HG02642 (cell line): ENCODE results near the gene GTF2F2.
"Not testable (repeated sequence)": the region's sequence is repeated elsewhere in the genome, so short reads cannot be mapped to it uniquely, and the experiment has no call there.

Experiments used
- ATAC-seq: cut with Tn5 transposase; IDR thresholded peaks from one replicate; pipeline ENCODE4 v1.9.1; 2021; ENCODE audit warnings: mild to moderate bottlenecking; ENCODE audit not compliant: unreplicated experiment, poor library complexity

The GTF2F2 gene

GRCh38 chr13:45242070-45242469 lies 121.8 kb downstream of the GTF2F2 start:
- no peak for ATAC-seq

GRCh38 chr13:45242524-45242923 lies 122.2 kb downstream of the GTF2F2 start:
- ATAC-seq = no peak

GRCh38 chr13:45243077-45243476 lies 122.8 kb downstream of the GTF2F2 start:
- no peak for ATAC-seq

DNA sequence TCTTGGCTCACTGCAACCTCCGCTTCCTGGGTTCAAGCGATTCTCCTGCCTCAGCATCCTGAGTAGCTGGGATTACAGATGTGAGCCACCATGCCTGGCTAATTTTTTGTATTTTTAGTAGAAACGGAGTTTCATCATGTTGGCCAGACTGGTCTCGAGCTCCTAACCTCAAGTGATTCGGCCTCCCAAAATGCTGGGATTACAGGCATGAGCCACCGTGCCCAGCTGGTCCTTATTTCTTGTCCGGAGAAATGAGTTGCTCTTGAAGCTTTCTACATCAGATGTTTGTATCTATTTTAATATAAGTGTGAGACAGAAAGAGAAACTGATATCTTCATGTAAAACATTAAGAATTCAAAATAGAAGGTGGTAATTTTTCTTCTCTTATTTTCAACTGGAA lies 124.4 kb downstream of the GTF2F2 start:
- ATAC-seq = not testable (repeated sequence)

- ATAC-seq = no peak
Observed at GRCh38 chr13:45249662-45250061, 129.4 kb downstream of the GTF2F2 start.

- ATAC-seq = no peak
Observed at GRCh38 chr13:45254396-45254795, 134.1 kb downstream of the GTF2F2 start.

DNA sequence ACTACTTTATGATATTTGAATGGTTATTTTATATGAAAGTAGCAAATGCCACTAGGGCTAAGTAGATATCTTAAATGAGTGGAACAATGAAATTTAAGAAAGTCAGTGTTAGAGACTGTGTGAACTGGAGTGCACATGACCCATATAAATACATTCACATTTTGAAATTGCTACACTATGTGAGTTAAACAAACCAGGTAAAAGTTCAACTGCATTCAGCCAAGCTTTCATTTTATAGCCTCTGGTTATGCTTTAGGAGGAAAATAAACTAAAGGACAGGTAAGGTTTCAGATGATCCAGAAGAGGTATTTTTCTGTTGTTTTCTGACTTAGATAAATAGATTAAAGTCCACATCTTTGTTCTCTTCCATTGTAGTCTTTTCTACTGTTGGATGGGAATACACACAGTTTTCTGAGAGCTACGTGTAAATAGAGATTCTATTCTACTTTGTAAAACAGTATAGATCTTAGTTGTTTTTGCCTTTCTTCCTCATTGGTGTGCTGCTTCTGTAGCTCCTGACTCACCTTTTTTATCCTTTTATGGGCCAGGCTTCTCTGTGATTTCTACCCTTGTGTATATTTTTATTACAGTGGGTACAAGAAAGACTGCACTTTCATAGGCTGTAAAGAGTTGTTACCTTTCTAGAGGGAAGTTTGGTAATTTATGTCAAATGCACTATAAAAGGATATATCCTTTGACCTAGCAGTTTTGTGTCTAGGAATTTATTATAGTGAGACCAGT lies 135.1 kb downstream of the GTF2F2 start:
- no peak for ATAC-seq

- no peak for ATAC-seq
Observed at GRCh38 chr13:45256254-45256653, 135.9 kb downstream of the GTF2F2 start.

DNA sequence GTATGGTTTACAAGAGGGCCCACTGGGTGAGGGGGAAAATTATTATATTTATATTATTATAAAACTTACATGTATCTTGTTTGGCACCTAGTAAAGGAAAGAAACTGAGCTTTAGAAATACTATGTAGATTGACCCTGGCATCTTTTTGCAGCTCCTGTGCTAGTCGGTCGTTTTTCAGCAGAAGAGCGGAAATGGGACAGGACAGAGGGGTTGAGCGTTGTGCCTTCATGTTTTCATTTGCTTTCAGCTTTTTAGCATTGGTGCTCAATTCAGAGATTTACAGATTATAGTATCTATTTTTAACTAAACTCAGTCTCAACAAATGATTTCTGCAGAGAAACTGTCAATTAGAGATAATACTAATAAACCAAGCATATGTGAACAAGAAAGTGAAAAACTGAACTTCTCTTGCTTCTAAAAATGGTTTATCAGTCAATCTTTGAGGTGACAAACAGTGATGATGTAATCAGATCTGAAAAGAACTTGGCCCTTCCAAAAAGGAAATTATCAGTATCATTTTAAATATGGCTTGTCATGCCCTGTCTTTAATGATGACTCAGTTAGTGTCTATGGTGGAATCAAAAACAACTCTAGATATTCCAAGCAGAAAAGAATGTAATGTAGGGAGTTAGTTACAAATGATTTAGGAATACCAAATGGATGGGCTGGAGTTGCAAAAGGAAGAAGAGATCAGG lies 137.5 kb downstream of the GTF2F2 start:
- no peak for ATAC-seq

DNA sequence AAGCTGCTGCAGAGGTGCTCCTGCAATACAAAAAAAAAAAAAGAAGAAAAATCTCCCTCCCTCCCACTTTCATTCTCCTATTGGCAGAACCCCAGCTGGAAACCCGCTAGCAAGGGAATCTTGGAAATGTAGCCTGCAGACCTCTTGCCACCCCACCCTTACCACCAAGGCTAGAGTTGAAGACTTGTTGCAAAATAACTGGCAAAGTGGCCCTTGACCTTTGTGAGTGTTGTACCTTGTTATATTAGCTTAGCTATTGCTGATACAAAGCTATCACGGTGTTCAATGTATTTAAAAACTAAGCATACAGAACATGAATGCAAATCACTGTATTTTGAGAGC lies 138.0 kb downstream of the GTF2F2 start:
- ATAC-seq = no peak

DNA sequence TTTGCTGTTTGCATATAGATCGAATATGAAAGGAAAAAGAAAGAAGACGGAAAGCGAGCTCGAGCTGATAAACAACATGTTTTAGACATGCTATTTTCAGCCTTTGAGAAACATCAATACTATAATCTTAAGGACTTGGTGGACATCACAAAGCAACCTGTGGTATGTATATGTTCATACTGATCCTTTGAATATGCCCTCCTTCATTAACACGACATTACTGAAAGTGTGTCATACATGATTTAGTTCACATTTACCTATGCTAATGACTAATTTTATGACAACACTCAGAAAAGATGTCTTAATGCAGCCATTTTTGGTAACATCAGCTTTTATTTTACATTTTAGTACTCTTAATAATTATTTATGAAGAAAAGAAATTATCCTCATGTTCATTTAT lies 146.9 kb downstream of the GTF2F2 start:
- ATAC-seq = no peak

GRCh38 chr13:45269204-45269603 lies 148.9 kb downstream of the GTF2F2 start:
- no peak for ATAC-seq

DNA sequence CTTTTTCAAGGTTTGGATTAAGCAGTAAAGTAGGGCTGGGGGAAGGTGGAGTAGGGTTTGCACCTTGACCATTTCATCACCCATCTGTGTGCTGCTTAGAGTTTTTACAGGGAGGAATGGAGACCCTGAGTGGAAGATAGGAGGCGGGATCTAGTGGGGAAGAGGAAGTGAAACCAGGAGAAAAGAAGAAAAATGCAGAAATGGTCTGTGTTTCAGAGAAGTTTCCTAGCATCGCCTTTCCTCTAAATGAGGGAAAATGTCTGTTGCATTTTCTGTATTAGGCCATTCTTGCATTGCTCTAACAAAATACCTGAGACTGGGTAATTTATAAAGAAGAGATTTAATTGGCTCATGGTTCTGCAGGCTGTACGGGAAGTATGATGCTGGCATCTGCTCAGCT lies 156.6 kb downstream of the GTF2F2 start:
- ATAC-seq = no peak

GRCh38 chr13:45278096-45278645 lies 157.9 kb downstream of the GTF2F2 start:
- no peak for ATAC-seq

GRCh38 chr13:45280011-45280410 lies 159.7 kb downstream of the GTF2F2 start:
- no peak for ATAC-seq

DNA sequence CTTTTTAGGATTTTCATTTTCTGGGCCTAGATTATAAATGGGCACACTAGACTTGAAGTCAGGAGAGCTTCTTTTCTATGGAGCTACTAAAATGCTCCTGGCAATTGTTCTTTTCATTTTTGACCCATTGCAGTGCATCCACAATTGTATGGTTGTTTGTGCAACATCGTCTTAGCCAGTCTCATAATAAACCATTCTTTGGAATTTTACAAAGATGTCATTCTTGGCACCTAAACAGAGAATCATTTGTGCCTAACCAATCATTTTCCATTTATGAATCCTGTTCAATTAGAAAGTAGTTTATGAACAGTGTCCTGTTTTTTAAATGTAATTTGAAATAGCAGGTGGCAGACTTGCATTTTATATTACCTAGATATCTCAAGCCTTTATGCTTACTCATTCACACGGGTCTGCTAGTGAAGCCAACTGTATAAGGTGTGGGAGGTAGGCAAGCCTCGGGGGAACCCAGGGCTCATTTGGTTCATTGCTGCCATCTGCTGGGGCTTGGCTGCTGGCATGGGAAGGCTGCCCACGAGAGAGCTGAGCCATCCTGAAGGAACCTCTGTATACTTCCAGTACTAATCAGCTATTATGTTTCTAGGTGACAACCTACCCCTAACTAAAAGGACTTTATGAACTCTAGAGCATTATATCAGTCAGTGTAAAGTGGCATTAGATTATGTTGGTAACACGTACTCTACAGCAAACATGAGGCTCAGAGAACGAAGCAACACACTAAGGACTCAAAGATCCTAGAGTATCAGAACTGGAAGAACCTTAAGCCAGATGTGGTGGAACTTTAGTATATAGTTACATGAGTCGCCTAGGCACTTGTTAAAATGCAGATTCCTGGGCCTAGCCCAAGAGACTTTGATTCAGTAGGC lies 160.7 kb downstream of the GTF2F2 start:
- ATAC-seq = peak; percentile 74

DNA sequence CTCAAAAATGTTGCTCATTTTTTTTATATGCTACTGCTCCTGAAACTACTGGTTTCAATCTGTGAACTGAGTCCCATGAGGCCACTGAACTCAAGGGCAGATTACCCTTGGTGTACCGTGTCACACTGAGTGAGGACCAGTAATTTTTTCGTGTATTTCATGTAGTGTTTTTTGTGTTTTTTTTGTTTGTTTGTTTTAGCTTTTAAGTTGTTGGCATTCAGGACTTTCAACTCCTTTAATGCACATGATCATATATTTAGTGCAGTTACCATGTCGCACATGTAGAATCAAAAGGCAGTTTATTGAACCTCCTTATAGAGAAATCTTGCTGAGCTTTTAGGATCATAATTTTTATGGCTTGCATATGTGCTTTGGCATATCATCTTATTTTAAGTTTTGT lies 162.7 kb downstream of the GTF2F2 start:
- no peak for ATAC-seq

DNA sequence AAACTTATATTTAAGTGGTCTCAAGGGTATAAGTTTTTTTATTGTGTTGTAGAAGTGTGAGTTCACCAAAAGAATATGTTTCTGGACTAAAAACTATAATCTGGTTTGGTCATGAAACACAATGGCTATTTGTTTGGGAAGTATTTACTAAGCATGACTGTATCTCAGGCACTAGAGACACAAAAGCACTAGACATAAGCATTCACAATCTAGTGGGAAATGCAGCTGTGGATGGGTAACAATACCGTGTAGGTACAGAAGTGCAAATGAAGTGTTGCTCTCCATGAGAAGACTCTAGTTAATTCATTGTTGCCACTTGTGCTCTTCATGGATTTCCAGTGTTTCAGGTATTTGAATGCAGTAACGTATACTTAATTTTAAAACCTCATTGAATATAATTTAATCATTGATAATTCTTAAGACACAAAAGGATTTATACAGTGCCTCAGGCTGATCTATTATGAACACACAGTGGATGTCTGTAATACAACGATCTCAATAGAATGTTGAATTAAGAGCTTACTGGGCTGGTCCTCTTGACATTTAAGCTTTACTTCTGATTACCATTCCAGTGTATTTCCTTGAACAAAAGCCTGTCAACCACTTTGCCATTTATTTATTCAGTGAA lies 169.7 kb downstream of the GTF2F2 start:
- no peak for ATAC-seq

DNA sequence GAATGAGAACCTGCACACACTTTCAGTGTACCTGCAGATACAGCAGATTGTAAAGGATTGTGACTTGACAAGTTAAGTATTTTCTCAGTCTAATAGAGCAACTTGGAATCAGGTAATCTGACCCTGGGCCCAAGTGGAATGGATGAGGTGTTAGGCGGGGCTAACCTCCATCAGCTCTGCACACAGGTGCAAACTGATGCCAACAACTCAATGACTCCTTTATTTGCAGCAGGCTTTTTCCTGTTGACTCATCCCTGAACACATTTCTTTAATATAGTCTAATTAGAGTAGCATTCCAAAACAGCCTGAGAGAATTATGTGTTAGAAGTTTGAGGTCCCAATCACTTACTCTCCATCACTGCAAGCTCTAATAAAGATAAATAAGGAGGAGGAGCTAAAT lies 171.9 kb downstream of the GTF2F2 start:
- no peak for ATAC-seq

DNA sequence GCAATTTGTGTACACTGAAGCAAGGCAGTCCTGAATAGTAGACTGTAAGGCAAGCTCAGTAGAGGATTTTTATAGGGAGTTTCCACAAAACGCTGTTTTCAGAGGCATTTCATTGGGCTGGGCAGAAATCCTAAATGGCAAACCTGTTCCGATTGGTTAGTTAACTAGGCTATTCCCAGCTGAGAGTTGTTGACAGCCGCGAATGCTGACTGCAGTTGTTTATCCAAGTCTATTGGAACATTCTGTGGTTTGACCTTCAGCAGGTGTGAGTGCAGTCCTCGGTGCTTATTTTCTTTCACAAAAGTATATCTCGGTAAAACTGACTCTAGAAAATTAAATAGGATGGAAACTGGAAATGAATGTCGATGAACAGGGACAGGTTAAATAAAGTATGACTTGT lies 175.2 kb downstream of the GTF2F2 start:
- no peak for ATAC-seq
